ENCODE data around the gene SLC25A33.

- TF ChIP-seq SPI1 (IDR thresholded peaks at IDR 0.05; ENCODE audit: low read depth, low read length) (no peak), POLR2A (IDR thresholded peaks at IDR 0.05; ENCODE audit: low read depth, low read length) (no peak), TAF1 (IDR thresholded peaks at IDR 0.05; ENCODE audit: low read depth, low read length) (no peak), POLR2AphosphoS5 (IDR thresholded peaks at IDR 0.05; ENCODE audit: low read depth, low read length) (no peak), PAX5 (IDR thresholded peaks at IDR 0.05; ENCODE audit: insufficient read depth, low read length, severe bottlenecking) (no peak), POU2F2 (IDR thresholded peaks at IDR 0.05; ENCODE audit: low read depth, low read length) (no peak)
Observed at GRCh38 chr1:9604836-9605235, 65.6 kb downstream of the SLC25A33 start.

Measured in GM12891 (cell line).